Neural cell (in vitro differentiated cells): ENCODE results near the gene ARHGEF1.

Source experiments
- CTCF ChIP-seq: fragments of 450-650 bp; IDR thresholded peaks from 2 replicates; pipeline ENCODE4 v1.5.1; 2014; ENCODE audit warnings: antibody characterized with exemption, mild to moderate bottlenecking, moderate library complexity; ENCODE audit not compliant: poor library complexity, severe bottlenecking
- EP300 ChIP-seq: fragments of 450-650 bp; conservative IDR thresholded peaks from 2 replicates; pipeline ENCODE4 v1.6.1; 2014; ENCODE audit warnings: antibody characterized with exemption, mild to moderate bottlenecking, moderate library complexity; ENCODE audit not compliant: poor library complexity, severe bottlenecking
- EZH2 ChIP-seq: fragments of 200-600, 300-800 bp; shearing (Covaris generic), sonication (generic); IDR thresholded peaks from 2 replicates; pipeline ENCODE4 v1.6.1; 2014; ENCODE audit warnings: antibody characterized with exemption, low read length, borderline replicate concordance, mild to moderate bottlenecking; ENCODE audit not compliant: insufficient read depth, poor library complexity, severe bottlenecking
- MXI1 ChIP-seq: fragments of 450-650 bp; conservative IDR thresholded peaks from 2 replicates; pipeline ENCODE4 v1.6.1; 2014; ENCODE audit warnings: antibody characterized with exemption, mild to moderate bottlenecking; ENCODE audit not compliant: poor library complexity, severe bottlenecking
- POLR2AphosphoS5 ChIP-seq: IDR thresholded peaks from 2 replicates; pipeline ENCODE4 v1.6.1; 2012
- SMC3 ChIP-seq: fragments of 450-650 bp; conservative IDR thresholded peaks from 2 replicates; pipeline ENCODE4 v1.6.1; 2014; ENCODE audit warnings: antibody characterized with exemption, mild to moderate bottlenecking, moderate library complexity; ENCODE audit not compliant: poor library complexity
- TAF1 ChIP-seq: IDR thresholded peaks from 2 replicates; pipeline ENCODE4 v1.6.1; 2012; ENCODE audit warnings: low read depth
- TF ChIP-seq, protein P1 (sequence below): IDR thresholded peaks from 2 replicates; pipeline ENCODE4 v1.6.1; 2012; ENCODE audit warnings: borderline replicate concordance

GRCh38 chr19:41910240-41910991 lies 27.4 kb downstream of the ARHGEF1 start:
- TF ChIP-seq POLR2AphosphoS5, result no peak
- TF ChIP-seq CTCF, result no peak
- no peak for TF ChIP-seq EP300
- TF ChIP-seq EZH2, result no peak
- no peak for TF ChIP-seq TAF1
- TF ChIP-seq MXI1, result no peak
- no peak for TF ChIP-seq SMC3
- TF ChIP-seq, protein P1, sequence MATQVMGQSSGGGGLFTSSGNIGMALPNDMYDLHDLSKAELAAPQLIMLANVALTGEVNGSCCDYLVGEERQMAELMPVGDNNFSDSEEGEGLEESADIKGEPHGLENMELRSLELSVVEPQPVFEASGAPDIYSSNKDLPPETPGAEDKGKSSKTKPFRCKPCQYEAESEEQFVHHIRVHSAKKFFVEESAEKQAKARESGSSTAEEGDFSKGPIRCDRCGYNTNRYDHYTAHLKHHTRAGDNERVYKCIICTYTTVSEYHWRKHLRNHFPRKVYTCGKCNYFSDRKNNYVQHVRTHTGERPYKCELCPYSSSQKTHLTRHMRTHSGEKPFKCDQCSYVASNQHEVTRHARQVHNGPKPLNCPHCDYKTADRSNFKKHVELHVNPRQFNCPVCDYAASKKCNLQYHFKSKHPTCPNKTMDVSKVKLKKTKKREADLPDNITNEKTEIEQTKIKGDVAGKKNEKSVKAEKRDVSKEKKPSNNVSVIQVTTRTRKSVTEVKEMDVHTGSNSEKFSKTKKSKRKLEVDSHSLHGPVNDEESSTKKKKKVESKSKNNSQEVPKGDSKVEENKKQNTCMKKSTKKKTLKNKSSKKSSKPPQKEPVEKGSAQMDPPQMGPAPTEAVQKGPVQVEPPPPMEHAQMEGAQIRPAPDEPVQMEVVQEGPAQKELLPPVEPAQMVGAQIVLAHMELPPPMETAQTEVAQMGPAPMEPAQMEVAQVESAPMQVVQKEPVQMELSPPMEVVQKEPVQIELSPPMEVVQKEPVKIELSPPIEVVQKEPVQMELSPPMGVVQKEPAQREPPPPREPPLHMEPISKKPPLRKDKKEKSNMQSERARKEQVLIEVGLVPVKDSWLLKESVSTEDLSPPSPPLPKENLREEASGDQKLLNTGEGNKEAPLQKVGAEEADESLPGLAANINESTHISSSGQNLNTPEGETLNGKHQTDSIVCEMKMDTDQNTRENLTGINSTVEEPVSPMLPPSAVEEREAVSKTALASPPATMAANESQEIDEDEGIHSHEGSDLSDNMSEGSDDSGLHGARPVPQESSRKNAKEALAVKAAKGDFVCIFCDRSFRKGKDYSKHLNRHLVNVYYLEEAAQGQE, result no peak
